IPS-11a (cell line): ENCODE results near the gene ARHGDIB.

Experiments
- H3K4me3 ChIP-seq: one replicate; pipeline ENCODE4 v1.5.1; 2013; ENCODE audit warnings: low read depth, low read length, control low read depth

Gene ARHGDIB

DNA sequence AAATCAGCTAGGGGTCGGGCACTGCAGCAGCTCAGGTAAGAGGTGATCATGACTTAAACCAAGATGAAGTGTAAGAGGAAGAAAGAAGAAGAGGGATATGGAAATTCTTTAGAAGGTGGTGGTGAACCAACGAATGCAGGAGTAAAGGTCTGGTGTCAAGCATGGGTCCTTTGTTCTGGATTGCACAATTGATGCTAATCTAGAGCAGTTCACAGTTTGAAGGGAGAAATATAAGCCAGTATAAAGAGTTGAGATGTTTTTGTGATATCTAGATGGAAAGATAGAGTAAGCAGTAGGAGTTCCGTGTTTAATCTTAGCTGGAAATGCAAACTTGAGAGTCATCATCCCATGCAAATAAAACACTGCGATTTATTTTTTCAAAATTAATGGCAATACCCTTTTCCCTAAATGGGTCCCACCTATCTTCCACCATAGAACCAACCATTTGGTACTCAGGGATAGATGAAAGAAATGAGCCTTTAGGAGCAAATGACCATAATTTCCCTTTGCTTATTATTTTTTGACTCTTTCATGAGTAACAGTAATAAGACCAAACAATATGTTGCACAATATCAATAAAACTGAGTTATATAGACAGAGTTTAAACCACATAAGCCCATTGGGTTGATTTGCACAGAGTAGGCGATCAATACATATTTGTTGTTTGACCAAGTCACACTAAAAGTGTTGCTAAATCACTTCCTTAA lies 60.7 kb downstream of the ARHGDIB start:
- no peak overlapping the region for H3K4me3 ChIP-seq

DNA sequence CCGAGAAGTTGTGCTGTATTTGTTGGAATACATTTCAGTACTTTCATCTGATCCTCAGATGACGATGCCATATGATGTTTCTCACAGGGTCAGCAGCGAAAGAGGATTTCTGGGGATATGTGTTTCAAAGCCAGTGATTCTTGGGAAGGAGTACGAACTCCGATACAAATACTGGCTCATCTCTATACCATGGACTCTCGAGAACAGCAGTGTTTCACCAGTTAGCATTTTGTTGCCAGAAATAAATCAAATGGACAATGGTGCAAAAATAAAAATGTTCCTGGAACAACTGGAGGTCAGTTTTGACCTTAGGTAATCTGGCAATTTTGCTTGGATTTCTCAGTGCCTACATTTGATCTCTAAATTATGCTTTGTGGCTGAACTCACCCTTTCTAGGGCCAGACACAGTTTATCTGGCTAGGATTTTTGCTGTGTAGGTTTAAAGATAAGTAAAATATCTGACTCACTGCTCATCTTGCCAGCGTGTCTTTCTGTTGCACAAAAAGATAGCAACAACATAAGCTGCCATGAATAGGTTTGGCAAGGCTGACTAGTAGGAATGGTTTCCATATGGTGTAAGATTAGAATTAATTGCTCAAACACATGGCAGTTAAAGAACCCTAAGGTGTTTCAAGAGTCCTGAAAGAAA lies 64.8 kb downstream of the ARHGDIB start:
- no peak overlapping the region for H3K4me3 ChIP-seq

DNA sequence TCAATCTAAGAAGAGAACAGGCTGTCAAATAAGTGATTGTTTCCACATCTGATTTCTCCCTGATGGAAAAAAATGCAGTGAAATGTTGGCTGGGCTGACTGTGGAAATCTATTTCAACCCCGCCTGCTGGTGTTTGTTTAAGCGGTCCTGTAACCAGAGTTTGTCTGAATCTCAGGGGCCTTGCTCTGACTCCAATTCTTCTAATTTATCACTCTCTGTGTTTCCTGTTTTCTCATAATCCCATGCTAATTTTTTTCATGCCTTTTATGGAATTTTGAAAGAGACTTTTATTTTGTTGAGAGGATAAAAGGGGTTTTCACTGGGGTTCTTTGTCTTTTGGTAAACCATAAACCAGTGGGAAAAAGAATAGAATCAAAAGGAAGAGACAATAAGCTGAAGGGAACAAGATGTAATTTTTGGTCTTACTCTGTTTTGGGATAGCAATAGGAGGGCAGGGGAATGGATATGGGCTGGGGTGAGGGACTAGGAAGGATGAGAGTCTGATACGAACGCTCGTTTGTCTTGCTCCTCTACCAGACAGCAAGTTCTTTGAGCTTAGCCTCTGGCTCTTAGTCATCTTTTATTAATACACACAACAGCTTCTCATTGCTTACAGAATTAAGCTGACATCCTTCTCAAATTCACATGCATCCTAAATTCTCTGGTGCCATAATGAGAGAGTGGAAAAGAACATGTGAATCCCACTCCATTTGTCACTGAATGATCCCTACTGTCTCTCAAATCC lies 67.7 kb downstream of the ARHGDIB start:
- no peak overlapping the region for H3K4me3 ChIP-seq

DNA sequence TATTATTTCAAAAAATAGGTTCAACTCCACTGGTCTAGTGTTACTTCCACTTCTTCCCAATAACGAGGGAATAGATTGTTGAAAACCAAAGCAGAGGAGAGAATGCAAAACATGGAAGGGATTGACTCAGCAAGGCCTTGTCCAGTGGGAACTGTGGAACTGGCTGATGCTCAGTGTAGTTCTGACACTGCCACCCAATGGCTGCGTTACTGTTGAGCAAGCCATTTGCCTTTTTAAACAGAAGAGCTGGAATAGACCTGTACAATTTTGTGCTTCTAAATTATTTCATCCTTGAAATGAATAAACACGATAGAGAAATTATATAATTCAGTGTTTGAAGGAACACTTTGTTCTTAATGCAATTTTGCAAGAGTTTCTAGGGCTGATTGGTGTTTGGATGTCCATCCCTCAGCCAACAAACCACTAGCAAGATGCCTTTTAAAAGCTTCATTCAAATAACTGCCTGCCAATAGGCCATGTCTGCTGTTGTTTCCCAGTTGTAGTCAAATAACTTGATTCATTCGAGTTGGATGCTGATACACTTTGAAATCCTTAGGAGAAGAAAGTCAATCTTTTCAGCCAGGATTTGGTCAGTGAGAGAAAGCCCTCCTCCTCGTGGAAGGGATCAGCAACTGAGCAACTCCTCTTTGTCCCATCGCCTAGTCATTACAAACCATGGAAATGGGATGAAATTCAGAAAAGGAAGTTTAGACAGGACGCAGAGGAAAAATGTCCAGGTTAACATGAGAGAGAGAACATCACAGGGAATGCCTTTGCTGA lies 68.5 kb downstream of the ARHGDIB start:
- no peak overlapping the region for H3K4me3 ChIP-seq
